ENCODE results near the gene SLC17A2.
A peak's percentile ranks its signal among the peaks of the same experiment; 100 is the strongest.
"Not testable (repeated sequence)": the region's sequence is repeated elsewhere in the genome, so short reads cannot be mapped to it uniquely, and the experiment has no call there.

Gene SLC17A2

GRCh38 chr6:25951296-25952032 lies 21.0 kb upstream of the SLC17A2 start:
- DNase-seq, result no peak

DNA sequence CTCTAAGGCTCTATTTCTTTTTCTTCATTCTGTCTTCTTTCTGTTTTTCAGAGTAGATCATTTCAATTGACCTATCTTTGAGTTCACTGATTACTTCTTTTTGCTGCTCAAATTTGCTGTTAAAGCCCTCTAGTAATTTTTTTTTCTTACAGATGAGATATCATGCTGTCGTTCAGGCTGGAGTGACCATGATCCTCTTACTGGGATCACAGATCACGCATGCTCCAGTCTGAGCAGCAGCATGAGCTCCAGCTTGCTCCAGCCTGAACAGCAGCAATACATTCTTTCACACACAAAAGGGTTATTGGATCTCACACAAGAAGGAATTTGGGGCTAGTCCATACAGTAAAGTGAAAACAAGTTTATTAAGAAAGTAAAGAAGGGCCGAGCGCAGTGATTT lies 19.8 kb upstream of the SLC17A2 start:
- no peak for DNase-seq

- no peak for DNase-seq
Observed at GRCh38 chr6:25949695-25950094, 19.2 kb upstream of the SLC17A2 start.

DNA sequence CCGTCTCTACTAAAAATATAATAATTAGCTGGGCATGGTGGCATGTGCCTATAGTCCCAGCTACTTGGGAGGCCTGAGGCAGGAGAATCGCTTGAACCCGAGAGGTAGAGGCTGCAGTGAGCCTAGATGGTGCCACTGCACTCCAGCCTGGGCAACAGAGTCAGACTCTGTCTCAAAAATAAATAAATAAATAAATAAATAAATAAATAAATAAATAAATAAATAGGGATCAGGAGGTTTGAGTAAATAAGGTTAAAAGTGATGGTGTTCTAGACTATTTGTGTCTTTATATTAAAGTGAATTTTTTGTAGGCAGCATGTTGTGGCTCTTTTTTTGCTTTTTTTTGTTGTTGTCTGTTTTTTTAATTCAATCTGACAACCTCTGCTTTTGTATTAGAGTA lies 17.0 kb upstream of the SLC17A2 start:
- not testable (repeated sequence) for DNase-seq

GRCh38 chr6:25946631-25947030 lies 16.1 kb upstream of the SLC17A2 start:
- DNase-seq, result no peak

DNA sequence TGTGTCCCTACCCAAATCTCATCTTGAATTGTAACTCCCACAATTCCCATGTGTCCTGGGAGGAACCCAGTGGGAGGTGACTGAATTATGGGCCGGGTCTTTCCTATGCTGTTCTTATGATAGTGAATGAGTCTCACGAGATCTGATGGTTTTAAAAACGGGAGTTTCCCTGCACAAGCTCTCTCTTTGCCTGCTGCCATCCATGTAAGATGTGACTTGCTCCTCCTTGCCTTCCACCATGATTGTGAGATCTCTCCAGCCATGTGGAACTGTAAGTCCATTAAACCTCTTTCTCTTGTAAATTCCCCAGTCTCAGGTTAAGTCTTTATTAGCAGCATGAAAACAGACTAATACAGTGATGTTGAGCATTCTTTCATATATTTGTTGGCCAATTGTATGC lies 15.2 kb upstream of the SLC17A2 start:
- DNase-seq, result not testable (repeated sequence)

GRCh38 chr6:25944688-25945574 lies 14.4 kb upstream of the SLC17A2 start:
- DNase-seq, result peak; percentile 28

GRCh38 chr6:25943887-25944286 lies 13.4 kb upstream of the SLC17A2 start:
- no peak for DNase-seq

DNA sequence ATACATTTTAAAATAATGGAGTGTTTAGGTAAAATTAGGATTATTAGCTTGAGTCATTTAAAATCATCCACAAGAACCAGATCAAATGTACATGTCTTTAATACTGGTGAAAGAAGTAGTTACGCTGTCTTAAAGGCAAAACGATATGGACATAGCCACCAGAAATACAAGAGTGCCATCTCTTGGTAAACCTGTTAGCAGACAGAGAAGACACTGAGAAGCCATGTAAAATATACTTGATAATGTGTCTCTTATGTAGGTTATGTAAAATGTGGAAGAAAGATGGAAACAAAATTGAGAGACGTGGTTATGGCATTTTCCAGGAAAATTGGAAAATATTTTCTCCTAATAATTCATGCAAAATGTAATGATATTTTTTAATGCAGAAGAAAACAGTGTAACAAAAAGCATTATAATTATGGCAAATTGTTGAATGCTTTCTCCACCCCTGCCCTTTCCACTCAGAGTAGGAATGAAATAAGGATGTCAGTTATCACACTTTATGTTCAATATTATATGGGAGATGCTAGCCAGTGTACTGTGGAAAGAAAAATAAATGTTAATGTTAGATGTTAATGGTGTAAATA lies 12.2 kb upstream of the SLC17A2 start:
- no peak for DNase-seq

- DNase-seq, result no peak
Observed at GRCh38 chr6:25939593-25939992, 9.1 kb upstream of the SLC17A2 start.

- no peak for DNase-seq
Observed at GRCh38 chr6:25935953-25936352, 5.5 kb upstream of the SLC17A2 start.

- DNase-seq, result no peak
Observed at GRCh38 chr6:25934735-25935313, 4.3 kb upstream of the SLC17A2 start.

GRCh38 chr6:25934156-25934555 lies 3.7 kb upstream of the SLC17A2 start:
- DNase-seq, result peak; percentile 47

DNA sequence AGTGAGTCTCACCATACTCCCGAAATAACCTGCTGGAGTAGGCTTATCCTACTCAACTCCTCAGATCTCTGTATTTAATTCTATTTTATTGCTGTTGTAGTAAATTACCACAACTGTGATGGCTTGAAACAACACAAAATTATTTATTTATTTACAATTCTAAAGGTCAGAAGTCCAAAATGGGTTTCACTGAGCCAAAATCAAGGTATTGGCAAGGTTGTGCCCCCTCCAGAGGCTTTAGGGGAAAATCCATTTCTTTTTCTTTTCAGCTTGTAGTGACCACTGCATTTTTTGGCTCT lies 869 bp upstream of the SLC17A2 start:
- DNase-seq, result no peak

- DNase-seq, result not testable (repeated sequence)
Observed at GRCh38 chr6:25929785-25930184, 706 bp downstream of the SLC17A2 start.

DNA sequence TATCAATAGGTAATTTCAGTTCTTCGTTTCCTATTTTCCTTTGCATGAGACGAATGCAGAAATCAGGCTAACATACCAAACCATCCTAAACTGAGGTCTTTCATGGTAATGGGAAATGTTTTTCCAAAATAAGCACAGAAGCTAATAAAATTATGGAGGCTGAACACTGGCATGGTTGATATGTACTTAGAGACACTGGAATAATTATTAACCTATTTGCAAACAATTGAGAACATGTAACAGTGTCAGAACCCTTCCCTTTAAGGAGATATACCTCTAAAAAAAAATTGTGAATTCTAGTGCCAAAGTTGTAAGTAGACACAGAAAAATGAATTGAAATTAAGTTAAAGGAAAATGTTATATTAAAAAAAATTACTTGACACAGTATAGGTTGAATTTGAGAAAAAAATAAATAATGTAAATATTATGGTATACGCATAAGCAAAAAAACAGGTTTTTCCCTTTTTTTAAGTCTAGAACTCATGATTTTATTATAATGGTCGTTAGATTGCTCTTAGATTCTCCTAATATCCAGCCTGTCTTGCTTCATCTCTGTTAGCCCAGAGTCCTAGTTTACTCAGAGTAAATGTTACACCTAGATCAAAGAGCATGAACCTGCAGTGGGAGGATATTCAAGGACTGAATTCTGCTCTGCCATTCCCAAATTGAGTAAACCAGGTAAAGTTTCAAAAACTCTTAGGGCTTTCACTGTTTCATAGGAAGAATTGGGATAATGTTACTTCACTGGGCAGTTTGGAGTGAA lies 1.7 kb downstream of the SLC17A2 start:
- no peak for DNase-seq

GRCh38 chr6:25927756-25928216 lies 2.7 kb downstream of the SLC17A2 start:
- DNase-seq, result no peak

- no peak for DNase-seq
Observed at GRCh38 chr6:25927178-25927577, 3.3 kb downstream of the SLC17A2 start.

DNA sequence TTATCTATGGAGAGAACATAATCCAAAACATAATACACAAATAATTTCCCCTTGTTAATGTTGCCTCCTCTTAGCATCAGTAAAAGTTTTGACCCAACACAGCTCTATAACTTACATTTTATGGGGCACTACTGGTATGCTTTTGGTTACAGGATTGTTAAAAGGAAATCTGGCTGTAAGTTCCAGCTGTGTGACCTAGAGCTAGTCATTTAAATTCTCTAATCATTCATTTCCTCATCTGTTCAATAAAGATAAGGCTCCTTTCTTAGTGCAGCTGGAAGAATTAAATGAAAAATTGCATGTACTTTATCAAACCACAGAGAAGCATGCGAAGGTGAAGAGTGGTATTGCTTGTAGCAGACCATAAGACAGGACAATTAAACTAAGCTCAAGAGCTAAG lies 4.6 kb downstream of the SLC17A2 start:
- no peak for DNase-seq

DNA sequence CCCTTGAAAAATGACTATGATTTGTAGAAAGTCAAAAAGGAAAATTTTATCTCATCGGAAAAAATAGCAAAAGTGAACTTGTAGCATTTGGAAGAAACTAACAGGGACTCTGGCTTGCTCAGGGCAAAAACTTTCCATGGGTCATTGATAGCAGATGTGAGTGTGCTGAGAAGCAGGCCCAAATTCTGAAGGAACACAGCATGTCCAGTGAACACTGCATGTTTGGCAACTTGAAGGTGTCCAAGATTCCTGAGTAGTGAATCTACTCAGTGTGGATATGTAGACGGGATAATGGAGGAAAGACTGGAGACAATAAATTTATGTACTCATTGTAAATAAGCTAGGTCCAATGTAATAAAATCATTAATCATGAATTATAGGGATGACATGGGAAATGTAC lies 8.2 kb downstream of the SLC17A2 start:
- DNase-seq, result no peak

DNA sequence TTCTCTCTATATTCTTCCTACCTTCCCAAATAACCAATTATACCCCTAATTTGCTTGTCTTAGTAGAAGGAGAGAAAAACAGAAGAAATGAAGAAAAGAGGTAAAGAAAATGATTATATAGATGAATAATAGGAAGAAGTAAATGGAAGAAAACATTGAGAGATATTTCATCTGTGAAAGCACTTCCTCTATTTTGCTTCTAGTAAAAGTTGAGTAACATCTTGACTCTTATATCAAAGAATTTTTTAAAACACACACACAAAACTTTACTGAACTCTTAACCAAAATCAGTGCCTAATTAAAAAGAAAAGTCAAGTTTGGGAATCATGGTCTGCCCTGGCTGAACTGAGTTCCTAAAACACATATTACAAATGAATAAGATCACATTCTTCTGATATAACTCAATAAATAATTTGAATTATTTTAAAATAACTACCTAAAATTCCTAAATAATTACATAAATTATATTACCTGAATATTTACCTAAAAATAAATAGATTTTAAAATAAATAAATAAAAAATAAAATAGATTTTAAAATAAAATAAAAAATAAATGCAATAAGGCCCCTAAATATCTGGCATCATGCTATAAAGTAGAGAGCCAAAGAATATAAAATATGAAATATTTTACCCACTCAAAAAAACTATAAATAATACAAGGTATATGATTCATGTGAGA lies 8.8 kb downstream of the SLC17A2 start:
- no peak for DNase-seq

DNA sequence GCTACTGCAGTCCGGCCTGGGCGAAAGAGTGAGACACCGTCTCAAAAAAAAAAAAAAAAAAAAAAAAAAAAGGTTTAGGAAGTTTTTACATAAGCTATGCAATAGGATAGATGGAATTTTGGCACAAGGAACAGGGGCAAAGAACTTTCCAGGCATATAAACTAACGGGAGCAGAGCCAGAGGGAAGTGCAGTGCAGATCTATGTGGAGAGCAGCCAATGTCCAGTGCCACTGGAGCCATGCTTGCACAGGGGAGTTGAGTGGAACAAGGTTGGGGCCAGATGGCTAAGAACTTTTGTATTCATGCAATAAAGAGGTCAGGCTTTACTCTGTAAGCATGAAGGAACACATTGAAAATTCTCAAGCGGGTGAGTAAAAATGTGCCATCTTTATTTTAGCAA lies 10.8 kb downstream of the SLC17A2 start:
- DNase-seq, result no peak

All from stimulated activated CD4-positive, alpha-beta T cell treated with anti-CD3 and anti-CD28 coated beads, Interleukin-1b, Interleukin-23, amount 100 ng/mL, for 48 hours (primary cell).